Measurements from ENCODE around the gene TMUB2. TPM values are rescaled to one million over a fixed set of nuclear protein-coding genes. Genes with fewer than 3 reads are reported as not detected.

Gene TMUB2
- total and polyA plus RNA-seq, 2 of the 13 experiments (the other 11 are each of a cell fraction or from before 2014, with no cell fraction given) = 26.9 to 50.8 TPM

DNA sequence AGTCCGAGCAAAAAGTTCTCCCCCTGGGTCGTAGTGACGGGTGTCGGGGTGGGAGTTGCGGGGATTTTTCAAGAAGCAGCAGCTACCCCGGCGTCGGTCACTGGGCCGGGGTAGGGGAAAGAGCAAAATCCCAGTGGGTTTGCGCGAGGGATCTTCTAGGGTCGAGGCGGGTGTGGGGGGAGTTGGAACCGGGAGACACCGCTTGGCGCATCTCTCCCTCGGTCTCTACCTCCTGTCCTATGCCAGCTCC lies 35.0 kb downstream of the TMUB2 start (continued):
- 0 out of 2 replicates have a peak, but pooled peaks have one; percentile 7 for TF ChIP-seq MTA1 (CRISPR knock-in tag; IDR thresholded peaks at IDR 0.05; ENCODE audit: borderline replicate concordance)
- no peak for TF ChIP-seq ZFY (CRISPR knock-in tag; IDR thresholded peaks at IDR 0.05)
- no peak for TF ChIP-seq KLF15 (CRISPR knock-in tag; IDR thresholded peaks at IDR 0.05; ENCODE audit: borderline replicate concordance)
- TF ChIP-seq, protein P1, sequence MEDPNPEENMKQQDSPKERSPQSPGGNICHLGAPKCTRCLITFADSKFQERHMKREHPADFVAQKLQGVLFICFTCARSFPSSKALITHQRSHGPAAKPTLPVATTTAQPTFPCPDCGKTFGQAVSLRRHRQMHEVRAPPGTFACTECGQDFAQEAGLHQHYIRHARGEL (CRISPR knock-in tag; IDR thresholded peaks at IDR 0.05) = no peak
- TF ChIP-seq ZNF558 (CRISPR knock-in tag; IDR thresholded peaks at IDR 0.05; ENCODE audit: borderline replicate concordance) = 0 out of 2 replicates have a peak, but pooled peaks have one; percentile 59
- no peak for TF ChIP-seq PCBP2 (optimal IDR thresholded peaks at IDR 0.05; ENCODE audit: low read depth, low read length, poor library complexity, severe bottlenecking)
- TF ChIP-seq SP4 (CRISPR knock-in tag; IDR thresholded peaks at IDR 0.05) = no peak
- TF ChIP-seq, protein P2, sequence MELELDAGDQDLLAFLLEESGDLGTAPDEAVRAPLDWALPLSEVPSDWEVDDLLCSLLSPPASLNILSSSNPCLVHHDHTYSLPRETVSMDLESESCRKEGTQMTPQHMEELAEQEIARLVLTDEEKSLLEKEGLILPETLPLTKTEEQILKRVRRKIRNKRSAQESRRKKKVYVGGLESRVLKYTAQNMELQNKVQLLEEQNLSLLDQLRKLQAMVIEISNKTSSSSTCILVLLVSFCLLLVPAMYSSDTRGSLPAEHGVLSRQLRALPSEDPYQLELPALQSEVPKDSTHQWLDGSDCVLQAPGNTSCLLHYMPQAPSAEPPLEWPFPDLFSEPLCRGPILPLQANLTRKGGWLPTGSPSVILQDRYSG (CRISPR knock-in tag; IDR thresholded peaks at IDR 0.05) = no peak
- TF ChIP-seq, protein P3, sequence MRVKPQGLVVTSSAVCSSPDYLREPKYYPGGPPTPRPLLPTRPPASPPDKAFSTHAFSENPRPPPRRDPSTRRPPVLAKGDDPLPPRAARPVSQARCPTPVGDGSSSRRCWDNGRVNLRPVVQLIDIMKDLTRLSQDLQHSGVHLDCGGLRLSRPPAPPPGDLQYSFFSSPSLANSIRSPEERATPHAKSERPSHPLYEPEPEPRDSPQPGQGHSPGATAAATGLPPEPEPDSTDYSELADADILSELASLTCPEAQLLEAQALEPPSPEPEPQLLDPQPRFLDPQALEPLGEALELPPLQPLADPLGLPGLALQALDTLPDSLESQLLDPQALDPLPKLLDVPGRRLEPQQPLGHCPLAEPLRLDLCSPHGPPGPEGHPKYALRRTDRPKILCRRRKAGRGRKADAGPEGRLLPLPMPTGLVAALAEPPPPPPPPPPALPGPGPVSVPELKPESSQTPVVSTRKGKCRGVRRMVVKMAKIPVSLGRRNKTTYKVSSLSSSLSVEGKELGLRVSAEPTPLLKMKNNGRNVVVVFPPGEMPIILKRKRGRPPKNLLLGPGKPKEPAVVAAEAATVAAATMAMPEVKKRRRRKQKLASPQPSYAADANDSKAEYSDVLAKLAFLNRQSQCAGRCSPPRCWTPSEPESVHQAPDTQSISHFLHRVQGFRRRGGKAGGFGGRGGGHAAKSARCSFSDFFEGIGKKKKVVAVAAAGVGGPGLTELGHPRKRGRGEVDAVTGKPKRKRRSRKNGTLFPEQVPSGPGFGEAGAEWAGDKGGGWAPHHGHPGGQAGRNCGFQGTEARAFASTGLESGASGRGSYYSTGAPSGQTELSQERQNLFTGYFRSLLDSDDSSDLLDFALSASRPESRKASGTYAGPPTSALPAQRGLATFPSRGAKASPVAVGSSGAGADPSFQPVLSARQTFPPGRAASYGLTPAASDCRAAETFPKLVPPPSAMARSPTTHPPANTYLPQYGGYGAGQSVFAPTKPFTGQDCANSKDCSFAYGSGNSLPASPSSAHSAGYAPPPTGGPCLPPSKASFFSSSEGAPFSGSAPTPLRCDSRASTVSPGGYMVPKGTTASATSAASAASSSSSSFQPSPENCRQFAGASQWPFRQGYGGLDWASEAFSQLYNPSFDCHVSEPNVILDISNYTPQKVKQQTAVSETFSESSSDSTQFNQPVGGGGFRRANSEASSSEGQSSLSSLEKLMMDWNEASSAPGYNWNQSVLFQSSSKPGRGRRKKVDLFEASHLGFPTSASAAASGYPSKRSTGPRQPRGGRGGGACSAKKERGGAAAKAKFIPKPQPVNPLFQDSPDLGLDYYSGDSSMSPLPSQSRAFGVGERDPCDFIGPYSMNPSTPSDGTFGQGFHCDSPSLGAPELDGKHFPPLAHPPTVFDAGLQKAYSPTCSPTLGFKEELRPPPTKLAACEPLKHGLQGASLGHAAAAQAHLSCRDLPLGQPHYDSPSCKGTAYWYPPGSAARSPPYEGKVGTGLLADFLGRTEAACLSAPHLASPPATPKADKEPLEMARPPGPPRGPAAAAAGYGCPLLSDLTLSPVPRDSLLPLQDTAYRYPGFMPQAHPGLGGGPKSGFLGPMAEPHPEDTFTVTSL (CRISPR knock-in tag; IDR thresholded peaks at IDR 0.05; ENCODE audit: borderline replicate concordance) = no peak
- TF ChIP-seq NR2C2 (CRISPR knock-in tag; IDR thresholded peaks at IDR 0.05; ENCODE audit: borderline replicate concordance) = no peak
- 0 out of 2 replicates have a peak, but pooled peaks have one; percentile 2 for TF ChIP-seq ZNF563 (CRISPR knock-in tag; IDR thresholded peaks at IDR 0.05)
- TF ChIP-seq TP53 (CRISPR knock-in tag; conservative IDR thresholded peaks at IDR 0.05) = no peak
- TF ChIP-seq SUZ12 (IDR thresholded peaks at IDR 0.05; ENCODE audit: low read depth, low read length) = no peak
- TF ChIP-seq, protein P4, sequence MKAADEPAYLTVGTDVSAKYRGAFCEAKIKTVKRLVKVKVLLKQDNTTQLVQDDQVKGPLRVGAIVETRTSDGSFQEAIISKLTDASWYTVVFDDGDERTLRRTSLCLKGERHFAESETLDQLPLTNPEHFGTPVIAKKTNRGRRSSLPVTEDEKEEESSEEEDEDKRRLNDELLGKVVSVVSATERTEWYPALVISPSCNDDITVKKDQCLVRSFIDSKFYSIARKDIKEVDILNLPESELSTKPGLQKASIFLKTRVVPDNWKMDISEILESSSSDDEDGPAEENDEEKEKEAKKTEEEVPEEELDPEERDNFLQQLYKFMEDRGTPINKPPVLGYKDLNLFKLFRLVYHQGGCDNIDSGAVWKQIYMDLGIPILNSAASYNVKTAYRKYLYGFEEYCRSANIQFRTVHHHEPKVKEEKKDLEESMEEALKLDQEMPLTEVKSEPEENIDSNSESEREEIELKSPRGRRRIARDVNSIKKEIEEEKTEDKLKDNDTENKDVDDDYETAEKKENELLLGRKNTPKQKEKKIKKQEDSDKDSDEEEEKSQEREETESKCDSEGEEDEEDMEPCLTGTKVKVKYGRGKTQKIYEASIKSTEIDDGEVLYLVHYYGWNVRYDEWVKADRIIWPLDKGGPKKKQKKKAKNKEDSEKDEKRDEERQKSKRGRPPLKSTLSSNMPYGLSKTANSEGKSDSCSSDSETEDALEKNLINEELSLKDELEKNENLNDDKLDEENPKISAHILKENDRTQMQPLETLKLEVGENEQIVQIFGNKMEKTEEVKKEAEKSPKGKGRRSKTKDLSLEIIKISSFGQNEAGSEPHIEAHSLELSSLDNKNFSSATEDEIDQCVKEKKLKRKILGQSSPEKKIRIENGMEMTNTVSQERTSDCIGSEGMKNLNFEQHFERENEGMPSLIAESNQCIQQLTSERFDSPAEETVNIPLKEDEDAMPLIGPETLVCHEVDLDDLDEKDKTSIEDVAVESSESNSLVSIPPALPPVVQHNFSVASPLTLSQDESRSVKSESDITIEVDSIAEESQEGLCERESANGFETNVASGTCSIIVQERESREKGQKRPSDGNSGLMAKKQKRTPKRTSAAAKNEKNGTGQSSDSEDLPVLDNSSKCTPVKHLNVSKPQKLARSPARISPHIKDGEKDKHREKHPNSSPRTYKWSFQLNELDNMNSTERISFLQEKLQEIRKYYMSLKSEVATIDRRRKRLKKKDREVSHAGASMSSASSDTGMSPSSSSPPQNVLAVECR (CRISPR knock-in tag; IDR thresholded peaks at IDR 0.05; ENCODE audit: borderline replicate concordance) = 0 out of 2 replicates have a peak, but pooled peaks have one; percentile 31
- TF ChIP-seq RARG (CRISPR knock-in tag; IDR thresholded peaks at IDR 0.05; ENCODE audit: low read depth) = no peak
- no peak for TF ChIP-seq KLF9 (CRISPR knock-in tag; IDR thresholded peaks at IDR 0.05; ENCODE audit: low read depth)
- 0 out of 2 replicates have a peak, but pooled peaks have one; percentile 50 for TF ChIP-seq ZNF296 (CRISPR knock-in tag; conservative IDR thresholded peaks at IDR 0.05)
- no peak for TF ChIP-seq KLF13 (CRISPR knock-in tag; IDR thresholded peaks at IDR 0.05)

Measured in HepG2 (cell line).